GM21526 (cell line): Measurements from ENCODE around the gene TREM1.

Source experiments
- ATAC-seq: cut with Tn5 transposase; IDR thresholded peaks from one replicate; pipeline ENCODE4 v1.9.1; 2021; ENCODE audit warnings: moderate library complexity; ENCODE audit not compliant: unreplicated experiment, low FRiP score

TREM1 gene

GRCh38 chr6:41226752-41227151 lies 59.7 kb downstream of the TREM1 start:
- no peak for ATAC-seq

GRCh38 chr6:41224800-41225199 lies 61.7 kb downstream of the TREM1 start:
- no peak for ATAC-seq
